Osteoblast (primary cell): ENCODE measurements around the gene SLC2A5. TPM values are rescaled to one million over a fixed set of nuclear protein-coding genes. Genes with fewer than 3 reads are reported as not detected.
"Not testable (repeated sequence)": the region's sequence is repeated elsewhere in the genome, so short reads cannot be mapped to it uniquely, and the experiment has no call there.

Source experiments
- DNase-seq: peaks from one replicate; pipeline ENCODE4 v3.0.0; 2011; ENCODE audit warnings: low spot score, mixed read lengths; ENCODE audit not compliant: insufficient read length; ENCODE audit errors: missing footprints
- H2AFZ ChIP-seq: 2 replicates; pipeline ENCODE4 v1.6.0; 2011; ENCODE audit warnings: mild to moderate bottlenecking, low read length
- H3K27ac ChIP-seq: 2 replicates; pipeline ENCODE4 v1.5.1; 2011; ENCODE audit warnings: mild to moderate bottlenecking, low read depth, low read length, moderate library complexity
- H3K27me3 ChIP-seq: 2 replicates; pipeline ENCODE4 v1.6.0; 2012; ENCODE audit warnings: mild to moderate bottlenecking, control low read depth, inconsistent platforms, low read length, moderate library complexity; ENCODE audit not compliant: insufficient read depth
- H3K36me3 ChIP-seq: 2 replicates; pipeline ENCODE4 v1.5.1; 2011; ENCODE audit warnings: mild to moderate bottlenecking, low read length, control low read depth, moderate library complexity; ENCODE audit not compliant: insufficient read depth
- H3K4me1 ChIP-seq: 2 replicates; pipeline ENCODE4 v1.5.1; 2011; ENCODE audit warnings: mild to moderate bottlenecking, low read length, control low read depth, moderate library complexity; ENCODE audit not compliant: insufficient read depth
- H3K4me2 ChIP-seq: 2 replicates; pipeline ENCODE4 v1.6.0; 2011; ENCODE audit warnings: mild to moderate bottlenecking, low read length; ENCODE audit not compliant: insufficient read depth
- H3K4me3 ChIP-seq: fragments of 200-600 bp; sonication (generic); 3 replicates; pipeline ENCODE4 v1.5.1; 2012; ENCODE audit warnings: mild to moderate bottlenecking, low read length, inconsistent platforms; ENCODE audit not compliant: insufficient read depth
- H3K79me2 ChIP-seq: 2 replicates; pipeline ENCODE4 v1.6.0; 2012; ENCODE audit warnings: mild to moderate bottlenecking, low read length, control low read depth, inconsistent platforms; ENCODE audit not compliant: insufficient read depth
- H3K9me3 ChIP-seq: 2 replicates; pipeline ENCODE4 v1.5.1; 2011; ENCODE audit warnings: low read depth, low read length, control low read depth
- H4K20me1 ChIP-seq: 2 replicates; pipeline ENCODE4 v1.6.0; 2012; ENCODE audit warnings: mild to moderate bottlenecking, low read length, control low read depth; ENCODE audit not compliant: insufficient read depth
- total RNA-seq: library from RNA; depleted of rRNA; stranded (reverse); fragments of >200 nt; gene quantifications from 2 replicates; pipeline ENCODE4 v1.2.3, GENCODE V29; 2012
- TF ChIP-seq, protein P1 (sequence below): IDR thresholded peaks from 2 replicates; pipeline ENCODE4 v1.5.1; 2011; ENCODE audit warnings: mild to moderate bottlenecking, low read depth, low read length, moderate library complexity; ENCODE audit errors: extremely low read depth

The SLC2A5 gene
- total RNA-seq, 1 donor, result 22.4 TPM

- DNase-seq, result no peak
- Histone ChIP-seq H3K4me1 (peaks cover 7% of the 10 kb centered on the region), H3K4me2 (no peak overlapping the region), H3K27me3 (peaks cover 32% of the 10 kb centered on the region), H3K27ac (no peak overlapping the region), H3K79me2 (no peaks in the 10 kb centered on the region), H2AFZ (no peak overlapping the region), H4K20me1 (no peaks in the 10 kb centered on the region), H3K4me3 (no peak overlapping the region), H3K36me3 (no peaks in the 10 kb centered on the region), H3K9me3 (no peaks in the 10 kb centered on the region)
- TF ChIP-seq, protein P1, sequence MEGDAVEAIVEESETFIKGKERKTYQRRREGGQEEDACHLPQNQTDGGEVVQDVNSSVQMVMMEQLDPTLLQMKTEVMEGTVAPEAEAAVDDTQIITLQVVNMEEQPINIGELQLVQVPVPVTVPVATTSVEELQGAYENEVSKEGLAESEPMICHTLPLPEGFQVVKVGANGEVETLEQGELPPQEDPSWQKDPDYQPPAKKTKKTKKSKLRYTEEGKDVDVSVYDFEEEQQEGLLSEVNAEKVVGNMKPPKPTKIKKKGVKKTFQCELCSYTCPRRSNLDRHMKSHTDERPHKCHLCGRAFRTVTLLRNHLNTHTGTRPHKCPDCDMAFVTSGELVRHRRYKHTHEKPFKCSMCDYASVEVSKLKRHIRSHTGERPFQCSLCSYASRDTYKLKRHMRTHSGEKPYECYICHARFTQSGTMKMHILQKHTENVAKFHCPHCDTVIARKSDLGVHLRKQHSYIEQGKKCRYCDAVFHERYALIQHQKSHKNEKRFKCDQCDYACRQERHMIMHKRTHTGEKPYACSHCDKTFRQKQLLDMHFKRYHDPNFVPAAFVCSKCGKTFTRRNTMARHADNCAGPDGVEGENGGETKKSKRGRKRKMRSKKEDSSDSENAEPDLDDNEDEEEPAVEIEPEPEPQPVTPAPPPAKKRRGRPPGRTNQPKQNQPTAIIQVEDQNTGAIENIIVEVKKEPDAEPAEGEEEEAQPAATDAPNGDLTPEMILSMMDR, result no peak
Observed at GRCh38 chr1:9095818-9096217, 26.4 kb upstream of the SLC2A5 start.

DNA sequence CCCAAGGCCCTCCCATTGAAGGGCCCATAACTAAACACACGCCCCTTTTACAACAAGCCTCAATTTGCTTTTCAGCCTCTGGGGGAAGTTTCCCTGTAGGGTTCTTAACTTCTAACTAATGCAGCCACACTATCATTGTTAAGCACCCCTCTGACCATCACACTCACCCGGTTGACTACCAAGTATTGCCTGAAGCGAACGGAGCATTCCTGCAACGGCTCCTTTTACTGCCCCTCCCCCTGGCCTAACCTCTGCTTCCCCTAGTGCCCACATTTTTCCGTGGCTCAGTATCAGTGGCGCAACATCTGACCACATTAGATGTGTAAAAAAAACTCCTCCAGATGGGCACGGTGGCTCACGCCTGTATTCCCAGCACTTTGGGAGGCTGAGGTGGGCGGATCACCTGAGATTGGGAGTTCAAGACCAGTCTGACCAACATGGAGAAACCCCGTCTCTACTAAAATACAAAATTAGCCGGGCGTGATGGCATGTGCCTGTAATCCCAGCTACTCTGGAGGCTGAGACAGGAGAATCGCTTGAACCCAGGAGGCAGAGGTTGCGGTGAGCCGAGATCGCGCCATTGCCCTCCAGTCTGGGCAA, 24.7 kb upstream of the SLC2A5 start:
- peaks cover 40% of the 10 kb centered on the region for H3K27me3 ChIP-seq
- DNase-seq, result not testable (repeated sequence)

DNA sequence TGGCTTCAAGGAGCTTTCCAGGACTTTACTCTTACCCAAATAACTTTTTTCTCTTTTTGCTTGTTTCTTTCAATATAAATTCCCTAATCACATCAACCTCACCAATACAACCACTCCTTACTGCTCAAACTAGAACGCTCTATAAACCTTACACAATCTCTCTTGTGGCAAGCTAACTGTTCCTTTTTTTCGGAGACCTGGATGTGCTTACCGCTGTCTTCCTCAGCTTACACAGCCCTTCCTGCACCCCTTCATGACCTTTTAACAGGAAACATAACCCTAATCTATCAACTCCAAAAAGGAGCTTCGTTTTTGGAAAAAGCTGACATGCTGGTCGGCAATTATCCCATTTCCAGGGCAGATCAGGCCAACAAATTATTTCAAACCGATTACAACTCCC, 24.1 kb upstream of the SLC2A5 start:
- Histone ChIP-seq H4K20me1 (no peaks in the 10 kb centered on the region), H3K4me2 (no peak overlapping the region), H2AFZ (no peak overlapping the region), H3K27me3 (peaks cover 44% of the 10 kb centered on the region), H3K9me3 (no peaks in the 10 kb centered on the region), H3K27ac (no peak overlapping the region), H3K36me3 (no peaks in the 10 kb centered on the region), H3K4me3 (no peak overlapping the region), H3K4me1 (no peaks in the 10 kb centered on the region), H3K79me2 (no peaks in the 10 kb centered on the region)
- no peak for DNase-seq
- TF ChIP-seq, protein P1, result no peak

More for the DNA sequence above, 24.7 kb upstream of the SLC2A5 start:
- not testable (repeated sequence) for H4K20me1 ChIP-seq, H3K9me3 ChIP-seq, H3K36me3 ChIP-seq, H3K27ac ChIP-seq, H3K79me2 ChIP-seq, H3K4me1 ChIP-seq, H2AFZ ChIP-seq, H3K4me3 ChIP-seq, H3K4me2 ChIP-seq

- H3K27ac ChIP-seq, result no peak overlapping the region
- no peaks in the 10 kb centered on the region for H3K9me3 ChIP-seq
- no peaks in the 10 kb centered on the region for H3K4me1 ChIP-seq
- H3K79me2 ChIP-seq, result no peaks in the 10 kb centered on the region
- peaks cover 44% of the 10 kb centered on the region for H3K27me3 ChIP-seq
- TF ChIP-seq, protein P1, result no peak
- H3K4me2 ChIP-seq, result no peak overlapping the region
- no peaks in the 10 kb centered on the region for H3K36me3 ChIP-seq
- no peaks in the 10 kb centered on the region for H4K20me1 ChIP-seq
- no peak for DNase-seq
- no peak overlapping the region for H3K4me3 ChIP-seq
- H2AFZ ChIP-seq, result no peak overlapping the region
Observed at GRCh38 chr1:9093091-9093490, 23.7 kb upstream of the SLC2A5 start.
